Activated CD4-positive, alpha-beta memory T cell treated with anti-CD3 and anti-CD28 coated beads for 36 hours (primary cell): ENCODE data around the gene TGDS. TPM values are rescaled to one million over a fixed set of nuclear protein-coding genes. Genes with fewer than 3 reads are reported as not detected.
"Not testable (repeated sequence)": the region's sequence is repeated elsewhere in the genome, so short reads cannot be mapped to it uniquely, and the experiment has no call there.

ENCODE experiments used
- CTCF ChIA-PET: fragments of 350-600 bp; sonication (Branson Sonifier 250); formaldehyde crosslinking; loops from one replicate; lab custom pipeline; 2021; ENCODE audit warnings: antibody characterized with exemption, inconsistent platforms; lab: Charles Lee
- POLR2A ChIA-PET: fragments of 350-600 bp; sonication (Branson Sonifier 250); formaldehyde crosslinking; loops from one replicate; lab custom pipeline; 2021; ENCODE audit warnings: antibody characterized with exemption; lab: Charles Lee
- DNase-seq: peaks from one replicate; pipeline ENCODE4 v3.0.0-alpha.2; 2020
- H3K27ac Mint-ChIP-seq: one replicate; pipeline ENCODE4 v1.8.0; 2021; ENCODE audit warnings: mixed read lengths
- H3K27me3 Mint-ChIP-seq: one replicate; pipeline ENCODE4 v1.8.0; 2021; ENCODE audit warnings: mixed read lengths
- H3K36me3 Mint-ChIP-seq: one replicate; pipeline ENCODE4 v1.8.0; 2021; ENCODE audit warnings: mixed read lengths
- H3K4me1 Mint-ChIP-seq: one replicate; pipeline ENCODE4 v1.8.0; 2021; ENCODE audit warnings: low read depth, mixed read lengths
- H3K4me3 Mint-ChIP-seq: one replicate; pipeline ENCODE4 v1.8.0; 2021; ENCODE audit warnings: mild to moderate bottlenecking, mixed read lengths
- H3K9me3 Mint-ChIP-seq: one replicate; pipeline ENCODE4 v1.8.0; 2021; ENCODE audit warnings: mixed read lengths
- intact Hi-C: fragments of 100-400 bp; cut with micrococcal nuclease; formaldehyde crosslinking; loops from one replicate; pipeline ENCODE4 v1.15.1; 2023
- total RNA-seq, 2 experiments: library from RNA; stranded (reverse); gene quantifications; one replicate each; pipeline ENCODE4 v1.2.3, GENCODE V29; 2021

Gene TGDS
- total RNA-seq, 2 experiments from 2014 or later, result 19.0 to 19.6 TPM

DNA sequence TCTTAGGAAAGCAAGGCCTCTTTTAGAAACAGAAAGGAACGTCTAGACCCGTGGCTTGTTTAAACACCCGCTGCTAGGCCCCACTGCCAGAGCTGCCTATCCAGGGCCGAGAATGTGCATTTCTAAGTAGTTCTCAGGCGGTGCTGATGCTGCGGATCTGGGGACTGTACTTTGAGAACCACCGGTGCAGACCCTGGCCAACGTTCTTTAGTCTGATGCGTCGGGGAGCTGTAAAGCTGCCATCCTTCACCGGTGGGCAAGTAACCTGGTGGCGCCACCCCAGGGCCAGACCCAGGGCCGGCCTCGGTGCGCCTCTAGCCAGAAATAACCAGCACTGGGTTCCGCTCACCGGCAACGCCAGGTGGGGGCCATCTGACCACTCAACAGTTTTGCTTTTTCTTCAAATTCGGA lies 47.1 kb downstream of the TGDS start:
- ChIA-PET POLR2A (interaction anchor here (1.0 to 2.7 kb wide), 4 partner anchors 23 to 53 kb away, joined by 3 to 18 read pairs (median 5); partner anchors contain the start of genes GPR180 and TGDS), CTCF (interaction anchor here (0.9 to 2.4 kb wide), 5 partner anchors 9 to 114 kb away, joined by 3 to 17 read pairs (median 4); no protein-coding TSS in a partner anchor)
- Mint-ChIP-seq H3K27ac (peak overlapping the region; percentile 94), H3K36me3 (peaks cover 5% of the 10 kb centered on the region), H3K4me1 (peaks cover 16% of the 10 kb centered on the region), H3K9me3 (peaks cover 3% of the 10 kb centered on the region), H3K4me3 (peak overlapping the region; percentile 88), H3K27me3 (peaks cover 2% of the 10 kb centered on the region)
- no peak for DNase-seq
- intact Hi-C loops, result loop anchor here (1.0 to 10.0 kb wide), 6 partner anchors 47 to 757 kb away; partner anchors contain the start of genes GPR180 and TGDS

DNA sequence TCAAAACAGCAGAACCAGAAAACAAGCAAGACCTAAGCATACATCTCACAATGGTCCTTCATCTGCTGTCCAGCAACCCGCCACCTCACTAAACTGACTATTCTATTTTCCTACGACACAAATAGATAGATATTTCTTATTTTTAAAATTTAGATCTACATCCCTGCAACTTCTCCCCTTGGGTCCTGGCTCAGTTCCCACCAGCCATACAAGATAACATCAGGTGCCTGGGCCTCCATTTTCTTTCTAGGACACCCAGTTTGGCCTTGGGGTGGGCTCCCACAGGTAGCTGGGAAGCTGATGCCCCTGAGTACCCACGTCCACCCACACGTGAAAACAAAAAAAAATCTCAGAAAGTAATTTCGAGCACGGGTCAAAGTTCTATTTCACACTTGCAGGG lies 47.6 kb downstream of the TGDS start:
- intact Hi-C loops, result loop anchor here (2.0 to 10.0 kb wide), 3 partner anchors 116 to 756 kb away; no protein-coding TSS in a partner anchor
- ChIA-PET CTCF (interaction anchor here (0.5 to 1.0 kb wide), 4 partner anchors 9 to 833 kb away, joined by 3 to 5 read pairs (median 4); no protein-coding TSS in a partner anchor), POLR2A (interaction anchor here (1.6 to 2.7 kb wide), 2 partner anchors 48 to 54 kb away, joined by 7 to 18 read pairs; partner anchors contain the start of genes GPR180 and TGDS)
- peak; percentile 16 for DNase-seq
- Mint-ChIP-seq H3K4me1 (peaks cover 16% of the 10 kb centered on the region), H3K9me3 (peaks cover 3% of the 10 kb centered on the region), H3K4me3 (peak overlapping the region; percentile 88), H3K27ac (peak overlapping the region; percentile 94), H3K36me3 (peaks cover 5% of the 10 kb centered on the region), H3K27me3 (peaks cover 2% of the 10 kb centered on the region)

DNA sequence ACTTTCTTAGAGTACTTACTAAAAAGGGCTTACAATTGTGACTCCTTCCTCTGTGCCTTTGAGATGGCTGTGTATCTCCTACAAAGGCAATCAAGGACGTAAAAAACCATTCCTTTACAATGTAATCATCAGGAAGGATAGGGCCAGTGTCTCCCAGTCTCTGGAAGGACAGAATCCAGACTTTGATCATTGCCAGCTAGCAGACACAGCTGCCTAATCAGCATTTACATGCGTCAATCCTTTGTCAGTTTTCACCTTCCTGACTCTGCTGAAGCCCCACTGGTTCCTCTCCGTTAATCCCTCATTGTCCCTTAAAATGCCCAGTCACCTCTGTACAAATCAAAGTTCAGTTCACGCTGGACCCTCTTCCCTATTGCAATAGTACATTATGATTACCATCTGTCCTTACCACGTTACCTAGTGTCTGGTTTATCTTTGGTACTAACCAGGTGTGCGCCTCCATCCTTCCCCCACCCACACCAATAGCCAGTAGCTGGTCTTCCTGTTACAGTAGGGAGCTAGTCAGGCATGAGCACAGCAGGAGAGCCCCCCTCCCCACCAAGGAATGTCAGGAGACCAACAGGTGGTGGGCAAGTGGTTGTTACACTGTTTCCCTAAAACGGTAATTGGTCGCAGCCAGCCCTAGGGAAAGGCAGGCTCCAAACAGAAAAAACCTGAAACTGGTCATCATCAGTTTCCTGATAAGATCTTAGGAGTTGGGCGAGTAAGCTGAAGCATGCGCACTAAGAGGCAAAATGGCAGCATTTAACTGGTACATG lies 49.7 kb downstream of the TGDS start:
- peaks cover 2% of the 10 kb centered on the region for H3K27me3 Mint-ChIP-seq
- peaks cover 5% of the 10 kb centered on the region for H3K36me3 Mint-ChIP-seq
- POLR2A ChIA-PET, result no interaction called here
- intact Hi-C loops, result loop anchor here (5.0 to 10.0 kb wide), 2 partner anchors 221 to 754 kb away; no protein-coding TSS in a partner anchor
- peaks cover 3% of the 10 kb centered on the region for H3K9me3 Mint-ChIP-seq
- H3K27ac Mint-ChIP-seq, result no peak overlapping the region
- H3K4me3 Mint-ChIP-seq, result no peak overlapping the region
- CTCF ChIA-PET, result no interaction called here
- DNase-seq, result no peak
- peaks cover 21% of the 10 kb centered on the region for H3K4me1 Mint-ChIP-seq

DNA sequence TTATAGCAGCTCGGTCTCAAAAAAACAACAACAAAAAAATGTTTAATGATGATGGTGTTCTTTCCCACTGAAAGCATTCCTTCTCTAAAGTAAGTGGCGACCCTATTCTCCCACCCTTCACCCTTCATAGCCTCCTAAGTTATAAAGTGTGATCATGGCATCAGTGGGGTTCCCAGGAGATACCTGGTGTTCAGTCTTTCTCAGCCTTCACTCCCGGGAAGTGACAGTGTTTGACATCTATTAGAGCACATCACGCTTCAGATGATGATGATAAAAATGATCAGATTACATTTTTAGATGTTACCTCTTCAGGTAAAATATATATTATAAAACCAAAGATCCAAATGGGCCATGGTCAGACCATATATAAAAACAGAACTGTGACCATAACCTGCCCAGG lies 51.0 kb downstream of the TGDS start:
- Mint-ChIP-seq H3K4me1 (peaks cover 21% of the 10 kb centered on the region), H3K4me3 (no peak overlapping the region), H3K27ac (no peak overlapping the region), H3K36me3 (peaks cover 5% of the 10 kb centered on the region), H3K9me3 (peaks cover 3% of the 10 kb centered on the region), H3K27me3 (peaks cover 2% of the 10 kb centered on the region)
- no peak for DNase-seq
- ChIA-PET CTCF (no interaction called here), POLR2A (no interaction called here)
- intact Hi-C loops, result loop anchor here (5.0 to 10.0 kb wide), 2 partner anchors 220 to 753 kb away; no protein-coding TSS in a partner anchor

DNA sequence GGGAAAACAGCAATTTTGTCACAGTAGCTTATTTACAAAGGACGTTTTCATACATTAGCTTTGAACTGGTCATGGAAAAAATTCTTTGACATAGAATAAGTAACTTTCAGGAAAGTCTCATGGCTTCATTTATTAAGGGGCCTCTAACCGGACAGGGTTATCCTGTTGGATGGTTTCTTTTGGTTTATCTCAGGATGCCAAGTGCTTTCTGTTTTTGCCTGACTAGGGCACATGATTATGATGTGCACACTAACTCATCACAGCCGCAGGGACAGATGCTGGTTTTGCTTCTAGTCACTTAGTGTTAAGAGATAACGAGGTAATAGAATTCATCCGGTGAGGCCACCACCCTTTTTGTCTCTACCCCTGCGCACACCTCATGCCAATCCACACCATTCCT lies 53.0 kb downstream of the TGDS start:
- H3K36me3 Mint-ChIP-seq, result no peaks in the 10 kb centered on the region
- CTCF ChIA-PET, result interaction anchor here (1.2 kb wide), 2 partner anchors 75 to 107 kb away, joined by 3 to 4 read pairs; no protein-coding TSS in a partner anchor
- H3K9me3 Mint-ChIP-seq, result no peaks in the 10 kb centered on the region
- no peak overlapping the region for H3K4me3 Mint-ChIP-seq
- H3K27ac Mint-ChIP-seq, result no peak overlapping the region
- no peaks in the 10 kb centered on the region for H3K27me3 Mint-ChIP-seq
- POLR2A ChIA-PET, result no interaction called here
- DNase-seq, result no peak
- intact Hi-C loops, result loop anchor here (10.0 kb wide), 1 partner anchor 218 kb away; no protein-coding TSS in a partner anchor
- H3K4me1 Mint-ChIP-seq, result peaks cover 11% of the 10 kb centered on the region

DNA sequence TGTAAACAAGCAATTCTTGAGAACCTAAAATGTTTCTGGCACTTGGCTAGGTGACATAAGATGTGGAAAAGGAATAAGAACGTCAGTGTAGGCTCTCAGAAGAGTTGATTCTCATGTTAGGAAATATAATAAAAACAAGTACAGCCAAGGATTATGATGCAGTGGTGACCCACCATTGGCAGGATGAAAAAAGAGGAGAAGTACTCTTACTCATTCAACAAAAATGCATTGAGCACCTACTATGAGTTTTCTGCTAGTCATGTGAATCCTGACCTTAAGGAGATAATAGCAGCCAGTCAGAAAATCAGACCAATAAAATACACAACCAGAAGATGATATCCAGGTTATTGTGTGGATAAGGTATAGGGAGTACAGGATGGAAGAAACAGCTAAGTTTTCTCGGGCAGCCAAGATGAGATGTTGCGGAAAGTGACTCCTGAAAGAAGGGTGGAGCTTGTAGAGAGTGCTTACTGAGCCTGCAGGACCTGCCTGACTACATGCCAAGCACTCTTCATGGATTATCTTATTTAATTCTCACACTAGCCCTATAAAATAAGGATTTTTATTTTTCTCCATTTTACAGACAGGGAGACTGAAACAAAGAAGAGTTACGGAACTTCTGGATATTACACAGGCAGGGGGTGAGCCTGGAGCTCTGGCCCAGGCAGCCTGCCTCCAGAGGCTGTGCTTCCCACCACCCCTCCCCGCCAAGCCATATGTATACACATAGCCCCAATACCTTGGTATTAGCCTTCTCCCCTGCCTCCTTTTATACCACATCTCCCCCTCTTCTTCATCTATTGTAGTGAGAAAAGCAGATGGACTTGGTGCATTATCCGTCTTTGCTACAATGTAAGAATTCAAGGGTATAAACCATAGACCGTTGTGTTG lies 58.0 kb downstream of the TGDS start:
- intact Hi-C loops, result no loop called here
- ChIA-PET CTCF (no interaction called here), POLR2A (no interaction called here)
- H3K9me3 Mint-ChIP-seq, result no peaks in the 10 kb centered on the region
- no peaks in the 10 kb centered on the region for H3K36me3 Mint-ChIP-seq
- H3K4me1 Mint-ChIP-seq, result peaks cover 4% of the 10 kb centered on the region
- H3K27me3 Mint-ChIP-seq, result no peaks in the 10 kb centered on the region
- no peak overlapping the region for H3K27ac Mint-ChIP-seq
- H3K4me3 Mint-ChIP-seq, result no peak overlapping the region
- no peak for DNase-seq

DNA sequence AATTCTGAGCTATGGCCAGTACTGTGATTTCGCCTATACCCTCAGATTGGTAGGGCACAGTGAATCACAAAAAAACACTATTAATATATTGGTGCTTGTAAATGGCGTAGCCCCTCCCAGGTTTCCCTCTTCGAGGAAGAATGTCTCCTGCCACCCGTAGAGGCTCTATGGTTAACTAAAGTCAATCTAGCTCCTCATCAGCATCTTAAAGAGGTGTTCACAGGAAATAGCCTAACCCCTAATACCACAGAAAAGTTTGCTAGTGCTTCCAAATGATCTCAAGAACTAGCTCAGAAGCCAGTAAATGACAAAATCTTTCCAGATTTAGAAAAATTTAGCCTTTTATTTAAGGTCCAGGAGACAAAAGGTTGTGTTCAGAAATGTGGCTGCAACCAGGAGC lies 60.2 kb downstream of the TGDS start:
- peaks cover 2% of the 10 kb centered on the region for H3K36me3 Mint-ChIP-seq
- H3K9me3 Mint-ChIP-seq, result peaks cover 4% of the 10 kb centered on the region
- DNase-seq, result no peak
- ChIA-PET CTCF (no interaction called here), POLR2A (no interaction called here)
- intact Hi-C loops, result no loop called here
- peaks cover 3% of the 10 kb centered on the region for H3K4me1 Mint-ChIP-seq
- no peak overlapping the region for H3K27ac Mint-ChIP-seq
- H3K4me3 Mint-ChIP-seq, result no peak overlapping the region
- no peaks in the 10 kb centered on the region for H3K27me3 Mint-ChIP-seq

DNA sequence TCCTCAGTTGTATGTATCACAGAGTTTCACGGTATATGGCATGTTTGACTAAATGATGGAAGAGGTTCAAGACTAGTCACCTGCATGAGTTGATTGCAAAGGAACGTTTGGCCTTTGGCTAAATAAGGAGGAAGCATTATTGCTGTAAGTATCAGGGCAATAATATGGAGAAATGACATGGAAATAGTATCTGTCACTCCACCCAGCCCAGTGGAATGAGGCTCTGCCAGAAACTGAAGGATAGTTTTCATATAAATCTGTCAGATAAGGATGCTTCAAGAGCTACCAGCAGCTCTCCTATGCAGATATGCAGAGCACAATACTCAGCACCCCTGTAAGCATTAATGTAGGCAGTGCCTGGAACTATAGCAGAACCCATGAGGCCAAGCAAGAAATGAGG lies 60.7 kb downstream of the TGDS start:
- H3K4me1 Mint-ChIP-seq, result peaks cover 3% of the 10 kb centered on the region
- H3K27me3 Mint-ChIP-seq, result no peaks in the 10 kb centered on the region
- H3K4me3 Mint-ChIP-seq, result no peak overlapping the region
- H3K36me3 Mint-ChIP-seq, result peaks cover 2% of the 10 kb centered on the region
- intact Hi-C loops, result no loop called here
- POLR2A ChIA-PET, result no interaction called here
- no peak for DNase-seq
- CTCF ChIA-PET, result no interaction called here
- H3K27ac Mint-ChIP-seq, result no peak overlapping the region
- H3K9me3 Mint-ChIP-seq, result peaks cover 5% of the 10 kb centered on the region

DNA sequence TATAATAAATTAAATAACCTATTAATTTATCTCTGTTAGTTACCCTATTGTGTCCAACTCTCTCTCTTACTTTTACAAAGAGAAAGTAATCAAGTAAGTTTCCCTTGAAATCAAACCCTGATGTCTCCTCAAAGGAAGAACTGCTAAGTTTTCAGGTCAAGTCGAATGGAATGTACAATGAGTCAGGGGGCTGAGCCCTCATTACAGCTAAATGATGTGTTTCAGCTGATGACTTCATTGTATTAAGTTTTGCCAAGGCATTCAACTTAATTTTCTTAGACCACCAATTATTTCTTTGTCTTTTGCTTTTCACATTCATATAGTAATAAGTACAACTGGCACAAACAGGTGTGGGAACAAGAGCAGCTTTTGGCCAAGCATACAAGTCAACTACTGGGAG lies 61.8 kb downstream of the TGDS start:
- H3K27me3 Mint-ChIP-seq, result peaks cover 3% of the 10 kb centered on the region
- peaks cover 3% of the 10 kb centered on the region for H3K4me1 Mint-ChIP-seq
- POLR2A ChIA-PET, result no interaction called here
- no peak overlapping the region for H3K4me3 Mint-ChIP-seq
- intact Hi-C loops, result no loop called here
- DNase-seq, result no peak
- H3K36me3 Mint-ChIP-seq, result peaks cover 2% of the 10 kb centered on the region
- peaks cover 5% of the 10 kb centered on the region for H3K9me3 Mint-ChIP-seq
- no peak overlapping the region for H3K27ac Mint-ChIP-seq
- CTCF ChIA-PET, result no interaction called here

DNA sequence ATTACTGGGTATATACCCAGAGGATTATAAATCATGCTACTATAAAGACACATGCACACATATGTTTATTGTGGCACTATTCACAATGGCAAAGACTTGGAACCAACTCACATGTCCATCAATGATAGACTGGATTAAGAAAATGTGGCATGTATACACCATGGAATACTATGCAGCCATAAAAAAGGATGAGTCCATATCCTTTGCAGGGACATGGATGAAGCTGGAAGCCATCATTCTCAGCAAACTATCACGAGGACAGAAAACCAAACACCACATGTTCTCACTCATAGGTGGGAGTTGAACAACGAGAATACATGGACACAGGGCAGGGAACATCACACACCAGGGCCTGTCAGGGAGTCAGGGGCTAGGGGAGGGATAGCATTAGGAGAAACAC lies 63.7 kb downstream of the TGDS start:
- POLR2A ChIA-PET, H3K27ac Mint-ChIP-seq, H3K4me1 Mint-ChIP-seq: not testable (repeated sequence)

DNA sequence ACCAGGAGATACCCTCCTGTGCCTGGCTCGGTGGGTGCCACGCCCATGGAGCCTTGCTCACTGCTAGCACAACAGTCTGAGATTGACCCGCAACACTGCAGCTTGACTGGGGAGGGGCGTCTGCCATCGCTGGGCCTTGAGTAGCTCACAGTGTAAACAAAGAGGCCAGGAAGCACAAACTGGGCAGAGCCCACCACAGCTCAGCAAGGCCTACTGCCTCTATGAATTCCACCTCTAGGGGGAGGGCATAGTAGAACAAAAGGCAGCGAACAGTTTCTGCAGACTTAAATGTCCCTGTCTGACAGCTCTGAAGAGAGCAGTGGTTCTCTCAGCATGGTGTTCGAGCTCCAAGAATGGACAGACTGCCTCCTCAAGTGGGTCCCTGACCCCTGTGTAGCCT lies 69.0 kb downstream of the TGDS start:
- H3K4me3 Mint-ChIP-seq, DNase-seq, intact Hi-C loops, H3K27ac Mint-ChIP-seq, H3K36me3 Mint-ChIP-seq, POLR2A ChIA-PET, H3K9me3 Mint-ChIP-seq, H3K4me1 Mint-ChIP-seq, CTCF ChIA-PET: not testable (repeated sequence)
- peaks cover 12% of the 10 kb centered on the region for H3K27me3 Mint-ChIP-seq

More for the DNA sequence above, 63.7 kb downstream of the TGDS start:
- H3K9me3 Mint-ChIP-seq, H3K36me3 Mint-ChIP-seq, DNase-seq, CTCF ChIA-PET, H3K4me3 Mint-ChIP-seq, intact Hi-C loops: not testable (repeated sequence)
- peaks cover 12% of the 10 kb centered on the region for H3K27me3 Mint-ChIP-seq

DNA sequence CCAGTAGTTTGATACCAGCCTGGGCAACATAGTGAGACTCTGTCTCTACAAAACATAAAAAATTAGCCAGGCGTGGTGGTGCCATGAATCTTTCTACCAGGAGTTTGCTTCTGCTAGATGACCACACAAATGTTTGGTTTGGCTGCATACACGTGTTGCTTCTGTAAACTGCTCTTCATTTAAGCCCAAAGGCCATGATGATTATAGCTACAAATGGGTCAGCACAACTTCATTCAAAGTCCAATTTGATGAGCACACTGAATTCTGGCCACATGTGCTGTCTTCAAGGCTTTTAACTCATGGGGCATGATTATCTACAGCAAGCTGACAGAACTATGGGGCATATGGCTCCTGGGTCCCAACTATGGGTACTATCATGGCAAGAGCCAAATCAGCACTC lies 70.2 kb downstream of the TGDS start:
- H3K9me3 Mint-ChIP-seq, result peaks cover under 1% of the 10 kb centered on the region
- ChIA-PET POLR2A (no interaction called here), CTCF (no interaction called here)

More for the DNA sequence above, 70.2 kb downstream of the TGDS start:
- peaks cover 12% of the 10 kb centered on the region for H3K27me3 Mint-ChIP-seq
- no peak overlapping the region for H3K4me3 Mint-ChIP-seq
- intact Hi-C loops, result no loop called here
- H3K36me3 Mint-ChIP-seq, result no peaks in the 10 kb centered on the region
- DNase-seq, result no peak
- no peaks in the 10 kb centered on the region for H3K4me1 Mint-ChIP-seq
- H3K27ac Mint-ChIP-seq, result no peak overlapping the region
